OCI-LY3 (cell line): ENCODE results near the gene FCHSD2.

Source experiments
- H2AFZ ChIP-seq: fragments of 200-600, 300-600 bp; shearing (Covaris generic); 2 replicates; pipeline ENCODE4 v1.6.0; 2014; ENCODE audit warnings: antibody characterized with exemption, low read depth, low read length
- H3K27ac ChIP-seq: fragments of 200-600, 300-600 bp; sonication (generic); 2 replicates; pipeline ENCODE4 v1.5.1; 2014; ENCODE audit warnings: mild to moderate bottlenecking, low read length, moderate library complexity, mixed read lengths
- H3K27me3 ChIP-seq: fragments of 200-600, 300-600 bp; sonication (generic); 2 replicates; pipeline ENCODE4 v1.6.1; 2014; ENCODE audit warnings: low read depth, low read length, mixed read lengths
- H3K36me3 ChIP-seq: fragments of 200-600, 300-600 bp; sonication (generic); replicated peaks from 2 replicates; pipeline ENCODE3; 2014; ENCODE audit warnings: low read depth, low read length, mixed read lengths
- H3K4me1 ChIP-seq: fragments of 300-600, 200-600 bp; sonication (generic); 2 replicates; pipeline ENCODE4 v1.6.1; 2014; ENCODE audit warnings: low read length, mixed read lengths
- H3K4me2 ChIP-seq: fragments of 200-600, 300-600 bp; sonication (generic); 2 replicates; pipeline ENCODE4 v1.6.1; 2014; ENCODE audit warnings: low read length, mixed read lengths
- H3K4me3 ChIP-seq: fragments of 300-600, 200-600 bp; sonication (generic); 2 replicates; pipeline ENCODE4 v1.5.1; 2014; ENCODE audit warnings: antibody characterized with exemption, mild to moderate bottlenecking, low read length, moderate library complexity
- H3K79me2 ChIP-seq: fragments of 300-600, 200-600 bp; shearing (Covaris generic); 2 replicates; pipeline ENCODE4 v1.6.1; 2014; ENCODE audit warnings: mild to moderate bottlenecking, low read length, mixed read lengths
- H3K9ac ChIP-seq: fragments of 300-600, 200-600 bp; shearing (Covaris generic); 2 replicates; pipeline ENCODE4 v1.6.0; 2014; ENCODE audit warnings: mild to moderate bottlenecking, low read length, moderate library complexity
- H3K9me3 ChIP-seq: fragments of 200-600, 300-600 bp; shearing (Covaris generic); 2 replicates; pipeline ENCODE4 v1.6.1; 2014; ENCODE audit warnings: low read length, mixed read lengths; ENCODE audit not compliant: insufficient read depth
- H4K20me1 ChIP-seq: fragments of 200-600, 300-600 bp; sonication (generic); 2 replicates; pipeline ENCODE4 v1.6.1; 2016; ENCODE audit warnings: low read length, mixed read lengths; ENCODE audit not compliant: insufficient read depth
- EZH2phosphoT487 ChIP-seq: fragments of 200-600 bp; shearing (Covaris generic); IDR thresholded peaks from 2 replicates; pipeline ENCODE4 v1.6.1; 2018; ENCODE audit warnings: antibody characterized with exemption, mixed run types, low read depth
- TF ChIP-seq, protein P1 (sequence below): fragments of 200-600, 300-600 bp; sonication (generic); IDR thresholded peaks from 2 replicates; pipeline ENCODE4 v1.5.1; 2014; ENCODE audit warnings: antibody characterized with exemption, low read length, low read depth

The FCHSD2 gene

DNA sequence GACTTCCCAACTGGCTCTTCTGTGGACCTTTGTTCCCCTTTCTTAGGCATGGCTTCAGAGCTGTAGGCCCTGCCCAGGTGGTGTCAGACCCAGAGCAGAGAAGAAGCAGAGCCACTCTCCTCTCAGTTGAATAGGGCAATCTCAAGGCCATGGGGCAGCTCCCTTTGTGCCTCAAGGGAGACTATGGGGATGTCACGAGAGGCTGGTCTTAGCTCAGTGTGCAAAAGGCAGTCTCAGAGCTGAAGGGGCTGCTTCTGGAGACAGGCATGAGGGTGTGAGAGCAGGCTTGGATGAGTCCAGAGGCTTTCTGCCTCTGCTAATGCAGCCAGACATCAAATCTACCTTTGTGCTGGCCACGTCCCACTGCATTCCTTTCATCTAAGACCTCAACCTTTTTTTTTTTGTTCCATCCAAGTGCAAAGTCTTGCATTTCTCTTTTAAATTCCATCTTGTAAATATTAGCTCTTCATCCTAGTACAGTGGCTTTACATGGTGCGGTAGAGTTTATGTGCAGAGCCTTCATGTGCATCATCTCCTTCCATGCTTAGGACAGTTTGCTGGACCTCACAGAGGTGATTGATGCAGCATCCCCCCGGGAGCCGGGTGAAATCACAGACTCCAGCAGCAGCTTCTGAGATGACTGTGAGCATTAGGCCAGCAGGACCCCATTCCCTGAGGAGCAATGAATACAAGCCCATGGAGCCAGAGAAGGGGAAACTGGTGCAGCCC lies 34.2 kb upstream of the FCHSD2 start:
- Histone ChIP-seq H2AFZ (no peak overlapping the region), H3K4me3 (no peak overlapping the region), H3K4me1 (peaks cover 54% of the 10 kb centered on the region), H3K4me2 (peak overlapping the region; percentile 2), H3K27ac (peak overlapping the region; percentile 37), H3K9ac (peak overlapping the region; percentile 31), H3K27me3 (no peaks in the 10 kb centered on the region), H3K36me3 (no peaks in the 10 kb centered on the region), H4K20me1 (no peaks in the 10 kb centered on the region), H3K79me2 (peaks cover 33% of the 10 kb centered on the region), H3K9me3 (no peaks in the 10 kb centered on the region)
- no peak for TF ChIP-seq EZH2phosphoT487
- TF ChIP-seq, protein P1, sequence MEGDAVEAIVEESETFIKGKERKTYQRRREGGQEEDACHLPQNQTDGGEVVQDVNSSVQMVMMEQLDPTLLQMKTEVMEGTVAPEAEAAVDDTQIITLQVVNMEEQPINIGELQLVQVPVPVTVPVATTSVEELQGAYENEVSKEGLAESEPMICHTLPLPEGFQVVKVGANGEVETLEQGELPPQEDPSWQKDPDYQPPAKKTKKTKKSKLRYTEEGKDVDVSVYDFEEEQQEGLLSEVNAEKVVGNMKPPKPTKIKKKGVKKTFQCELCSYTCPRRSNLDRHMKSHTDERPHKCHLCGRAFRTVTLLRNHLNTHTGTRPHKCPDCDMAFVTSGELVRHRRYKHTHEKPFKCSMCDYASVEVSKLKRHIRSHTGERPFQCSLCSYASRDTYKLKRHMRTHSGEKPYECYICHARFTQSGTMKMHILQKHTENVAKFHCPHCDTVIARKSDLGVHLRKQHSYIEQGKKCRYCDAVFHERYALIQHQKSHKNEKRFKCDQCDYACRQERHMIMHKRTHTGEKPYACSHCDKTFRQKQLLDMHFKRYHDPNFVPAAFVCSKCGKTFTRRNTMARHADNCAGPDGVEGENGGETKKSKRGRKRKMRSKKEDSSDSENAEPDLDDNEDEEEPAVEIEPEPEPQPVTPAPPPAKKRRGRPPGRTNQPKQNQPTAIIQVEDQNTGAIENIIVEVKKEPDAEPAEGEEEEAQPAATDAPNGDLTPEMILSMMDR, result no peak

GRCh38 chr11:73175551-73176144 lies 33.5 kb upstream of the FCHSD2 start:
- no peak overlapping the region for H3K4me3 ChIP-seq
- H3K9me3 ChIP-seq, result no peaks in the 10 kb centered on the region
- H3K9ac ChIP-seq, result peak overlapping the region; percentile 31
- no peak overlapping the region for H2AFZ ChIP-seq
- TF ChIP-seq EZH2phosphoT487, result no peak
- TF ChIP-seq, protein P1, result no peak
- H3K27me3 ChIP-seq, result no peaks in the 10 kb centered on the region
- H3K4me2 ChIP-seq, result peak overlapping the region; percentile 2
- H3K79me2 ChIP-seq, result peaks cover 33% of the 10 kb centered on the region
- peak overlapping the region; percentile 37 for H3K27ac ChIP-seq
- no peaks in the 10 kb centered on the region for H3K36me3 ChIP-seq
- H3K4me1 ChIP-seq, result peaks cover 60% of the 10 kb centered on the region
- no peaks in the 10 kb centered on the region for H4K20me1 ChIP-seq

- Histone ChIP-seq H3K4me2 (peak overlapping the region; percentile 35; the same call in 1 of the 2 replicates), H3K27me3 (no peaks in the 10 kb centered on the region), H3K36me3 (no peaks in the 10 kb centered on the region), H3K27ac (no peak overlapping the region), H3K79me2 (peaks cover 33% of the 10 kb centered on the region), H3K4me3 (no peak overlapping the region), H3K4me1 (peaks cover 71% of the 10 kb centered on the region), H2AFZ (no peak overlapping the region), H3K9ac (no peak overlapping the region), H4K20me1 (no peaks in the 10 kb centered on the region), H3K9me3 (no peaks in the 10 kb centered on the region)
- no peak for TF ChIP-seq EZH2phosphoT487
- TF ChIP-seq, protein P1, result no peak
Observed at GRCh38 chr11:73174495-73174791, 32.3 kb upstream of the FCHSD2 start.

- Histone ChIP-seq H4K20me1 (no peaks in the 10 kb centered on the region), H3K27ac (no peak overlapping the region), H3K4me2 (peak overlapping the region; percentile 35), H3K9ac (no peak overlapping the region), H3K79me2 (peaks cover 32% of the 10 kb centered on the region), H3K27me3 (no peaks in the 10 kb centered on the region), H2AFZ (no peak overlapping the region), H3K4me1 (peaks cover 76% of the 10 kb centered on the region), H3K36me3 (no peaks in the 10 kb centered on the region), H3K4me3 (no peak overlapping the region), H3K9me3 (no peaks in the 10 kb centered on the region)
- TF ChIP-seq, protein P1, result no peak
- TF ChIP-seq EZH2phosphoT487, result no peak
Observed at GRCh38 chr11:73173755-73174494, 31.8 kb upstream of the FCHSD2 start.
